GM23248 (cell line): ENCODE data around the gene C1QL2. TPM values are rescaled to one million over a fixed set of nuclear protein-coding genes. Genes with fewer than 3 reads are reported as not detected.
A peak's percentile ranks its signal among the peaks of the same experiment; 100 is the strongest.

ENCODE experiments used
- DNase-seq: peaks from one replicate; pipeline ENCODE4 v3.0.0-alpha.2; 2015
- H2AFZ ChIP-seq: fragments of 200-600 bp; sonication (generic); 2 replicates; pipeline ENCODE4 v1.6.1; 2016; ENCODE audit warnings: antibody characterized with exemption
- H3F3A ChIP-seq: fragments of 200-600 bp; sonication (generic); 2 replicates; pipeline ENCODE4 v1.6.1; 2016; ENCODE audit warnings: mild to moderate bottlenecking, antibody characterized with exemption, mixed run types; ENCODE audit not compliant: insufficient read depth
- H3K27ac ChIP-seq: fragments of 200-600 bp; sonication (generic); 2 replicates; pipeline ENCODE4 v1.5.1; 2016; ENCODE audit warnings: mild to moderate bottlenecking
- H3K27me3 ChIP-seq: fragments of 200-600 bp; sonication (generic); replicated peaks from 2 replicates; pipeline ENCODE4 v1.6.1; 2016; ENCODE audit warnings: mild to moderate bottlenecking; ENCODE audit not compliant: insufficient read depth
- H3K36me3 ChIP-seq: fragments of 200-600 bp; sonication (generic); 2 replicates; pipeline ENCODE4 v1.6.1; 2016; ENCODE audit warnings: low read depth, mild to moderate bottlenecking
- H3K4me1 ChIP-seq: fragments of 200-600 bp; sonication (generic); 2 replicates; pipeline ENCODE4 v1.6.1; 2016; ENCODE audit warnings: mild to moderate bottlenecking; ENCODE audit not compliant: insufficient read depth
- H3K4me2 ChIP-seq: fragments of 200-600 bp; sonication (generic); one replicate; pipeline ENCODE4 v1.6.1; 2016; ENCODE audit warnings: mild to moderate bottlenecking; ENCODE audit not compliant: unreplicated experiment
- H3K4me3 ChIP-seq: fragments of 200-600 bp; sonication (generic); 2 replicates; pipeline ENCODE4 v1.5.1; 2016; ENCODE audit warnings: mild to moderate bottlenecking
- H3K79me2 ChIP-seq: fragments of 200-600 bp; sonication (generic); 2 replicates; pipeline ENCODE4 v1.6.1; 2016; ENCODE audit warnings: mild to moderate bottlenecking; ENCODE audit not compliant: insufficient read depth
- H3K9ac ChIP-seq: fragments of 200-600 bp; sonication (generic); 2 replicates; pipeline ENCODE4 v1.6.1; 2016; ENCODE audit warnings: mild to moderate bottlenecking
- H3K9me2 ChIP-seq: fragments of 200-600 bp; sonication (generic); 2 replicates; pipeline ENCODE4 v1.6.1; 2016; ENCODE audit warnings: mixed run types, mild to moderate bottlenecking, moderate library complexity; ENCODE audit not compliant: insufficient read depth
- H3K9me3 ChIP-seq: fragments of 200-600 bp; sonication (generic); one replicate; pipeline ENCODE4 v1.6.1; 2017; ENCODE audit warnings: low read depth
- H4K20me1 ChIP-seq: fragments of 200-600 bp; sonication (generic); 2 replicates; pipeline ENCODE4 v1.6.0; 2016; ENCODE audit not compliant: insufficient read depth
- EZH2 ChIP-seq: fragments of 200-600 bp; sonication (generic); IDR thresholded peaks from 2 replicates; pipeline ENCODE4 v1.6.1; 2018; ENCODE audit warnings: antibody characterized with exemption, mild to moderate bottlenecking; ENCODE audit not compliant: insufficient read depth, poor library complexity, severe bottlenecking
- EZH2phosphoT487 ChIP-seq: fragments of 200-600 bp; sonication (generic); IDR thresholded peaks from 2 replicates; pipeline ENCODE4 v1.6.1; 2018; ENCODE audit warnings: antibody characterized with exemption, moderate library complexity, mild to moderate bottlenecking, low read depth; ENCODE audit not compliant: insufficient read depth
- WGBS, 2 experiments: methylation state at CpG; one replicate each; pipeline ENCODE4 v1.1.6; 2015 to 2017; ENCODE audit warnings: low lambda C conversion rate in 2 of 2, low coverage in 1 of 2; ENCODE audit errors: missing lambda C conversion rate in 2 of 2; 5-methylcytosine and 5-hydroxymethylcytosine counted together
- in situ Hi-C: fragments of 300-500 bp; cut with MboI; formaldehyde crosslinking; loops from 2 replicates; pipeline ENCODE4 v1.15.0; 2020
- polyA plus RNA-seq: library from polyadenylated mRNA; unstranded; fragments of >200 nt; fragmentation: Nextera tagmentation; extraction: Ambion mirVana; gene quantifications from 2 replicates; pipeline ENCODE4 v1.2.1, GENCODE V29; 2016
- total RNA-seq: library from RNA; depleted of rRNA; stranded (reverse); fragments of >200 nt; shearing (Covaris generic); gene quantifications from 2 replicates; pipeline ENCODE4 v1.2.3, GENCODE V29; 2014

The C1QL2 gene
- total and polyA plus RNA-seq, 2 experiments from 2014 or later, result not detected

GRCh38 chr2:119181791-119182445 lies 23.4 kb upstream of the C1QL2 start:
- H3K9me2 ChIP-seq, result no peaks in the 10 kb centered on the region
- H3K79me2 ChIP-seq, result no peaks in the 10 kb centered on the region
- no peaks in the 10 kb centered on the region; the same call in 1 of the 2 replicates for H3K27me3 ChIP-seq
- WGBS, 2 experiments, result 75 to 88% methylated on average over 13 of the region's 13 CpGs
- H3K9ac ChIP-seq, result no peak overlapping the region
- H3K4me2 ChIP-seq, result no peak overlapping the region
- H3K4me1 ChIP-seq, result peaks cover 7% of the 10 kb centered on the region; the same call in 1 of the 2 replicates
- no peaks in the 10 kb centered on the region for H3K9me3 ChIP-seq
- H3K27ac ChIP-seq, result no peak overlapping the region
- H2AFZ ChIP-seq, result no peak overlapping the region
- no peaks in the 10 kb centered on the region for H4K20me1 ChIP-seq
- TF ChIP-seq EZH2phosphoT487, result no peak
- no peaks in the 10 kb centered on the region for H3F3A ChIP-seq
- no peak overlapping the region for H3K4me3 ChIP-seq
- in situ Hi-C loops, result no loop called here
- DNase-seq, result no peak
- no peaks in the 10 kb centered on the region for H3K36me3 ChIP-seq

- Histone ChIP-seq H3K79me2 (no peaks in the 10 kb centered on the region), H3K27ac (no peak overlapping the region), H3F3A (no peaks in the 10 kb centered on the region), H3K36me3 (no peaks in the 10 kb centered on the region), H3K9me3 (no peaks in the 10 kb centered on the region), H2AFZ (no peak overlapping the region), H3K9me2 (no peaks in the 10 kb centered on the region), H3K4me2 (no peak overlapping the region), H3K4me3 (no peak overlapping the region), H3K4me1 (peaks cover 7% of the 10 kb centered on the region; the same call in 1 of the 2 replicates), H3K27me3 (no peaks in the 10 kb centered on the region; the same call in 1 of the 2 replicates), H3K9ac (no peak overlapping the region), H4K20me1 (no peaks in the 10 kb centered on the region)
- DNase-seq, result no peak
- WGBS, 2 experiments, result 76 to 80% methylated on average over 10 of the region's 10 CpGs
- TF ChIP-seq EZH2phosphoT487 (no peak), EZH2 (no peak)
- in situ Hi-C loops, result no loop called here
These were observed 22.8 kb upstream of the C1QL2 start for GRCh38 chr2:119181391-119181790.

- Histone ChIP-seq H3K4me2 (no peak overlapping the region), H3K79me2 (no peaks in the 10 kb centered on the region), H3K9me3 (no peaks in the 10 kb centered on the region), H3K27me3 (no peaks in the 10 kb centered on the region; the same call in 1 of the 2 replicates), H3K9ac (no peak overlapping the region), H3K9me2 (no peaks in the 10 kb centered on the region), H3K36me3 (no peaks in the 10 kb centered on the region), H3K27ac (no peak overlapping the region), H3K4me1 (peaks cover 7% of the 10 kb centered on the region; the same call in 1 of the 2 replicates), H2AFZ (no peak overlapping the region), H3K4me3 (no peak overlapping the region), H4K20me1 (no peaks in the 10 kb centered on the region), H3F3A (no peaks in the 10 kb centered on the region)
- no peak for DNase-seq
- 74% methylated on average over 5 of the region's 5 CpGs for WGBS, 2 experiments
- in situ Hi-C loops, result no loop called here
- TF ChIP-seq EZH2 (no peak), EZH2phosphoT487 (no peak)
These were observed 22.3 kb upstream of the C1QL2 start for GRCh38 chr2:119180892-119181291.

- no peak overlapping the region for H2AFZ ChIP-seq
- in situ Hi-C loops, result no loop called here
- peak; percentile 32 for DNase-seq
- no peak for TF ChIP-seq EZH2phosphoT487
- no peak for TF ChIP-seq EZH2
- no peak overlapping the region for H3K4me2 ChIP-seq
- no peak overlapping the region for H3K4me3 ChIP-seq
- H3F3A ChIP-seq, result no peaks in the 10 kb centered on the region
- H4K20me1 ChIP-seq, result no peaks in the 10 kb centered on the region
- WGBS, 2 experiments, result 79 to 82% methylated on average over 7 of the region's 7 CpGs
- H3K27ac ChIP-seq, result no peak overlapping the region
- H3K4me1 ChIP-seq, result peaks cover 7% of the 10 kb centered on the region; the same call in 1 of the 2 replicates
- no peaks in the 10 kb centered on the region for H3K79me2 ChIP-seq
- no peaks in the 10 kb centered on the region; the same call in 1 of the 2 replicates for H3K27me3 ChIP-seq
- no peaks in the 10 kb centered on the region for H3K9me2 ChIP-seq
- no peaks in the 10 kb centered on the region for H3K9me3 ChIP-seq
- no peaks in the 10 kb centered on the region for H3K36me3 ChIP-seq
- H3K9ac ChIP-seq, result no peak overlapping the region
These were observed 21.4 kb upstream of the C1QL2 start for GRCh38 chr2:119179991-119180390.

GRCh38 chr2:119179202-119179601 lies 20.7 kb upstream of the C1QL2 start:
- no peaks in the 10 kb centered on the region for H3K36me3 ChIP-seq
- H3K4me3 ChIP-seq, result no peak overlapping the region
- no peak overlapping the region for H3K27ac ChIP-seq
- no peaks in the 10 kb centered on the region for H3K9me2 ChIP-seq
- TF ChIP-seq EZH2, result no peak
- TF ChIP-seq EZH2phosphoT487, result no peak
- no peak overlapping the region for H3K4me2 ChIP-seq
- H2AFZ ChIP-seq, result no peak overlapping the region
- in situ Hi-C loops, result no loop called here
- WGBS, 2 experiments, result 49 to 66% methylated on average over 2 of the region's 2 CpGs
- peak; percentile 37 for DNase-seq
- H3K9me3 ChIP-seq, result no peaks in the 10 kb centered on the region
- H3F3A ChIP-seq, result no peaks in the 10 kb centered on the region
- peaks cover 7% of the 10 kb centered on the region; the same call in 1 of the 2 replicates for H3K4me1 ChIP-seq
- no peaks in the 10 kb centered on the region for H3K79me2 ChIP-seq
- no peak overlapping the region for H3K9ac ChIP-seq
- no peaks in the 10 kb centered on the region for H4K20me1 ChIP-seq
- no peaks in the 10 kb centered on the region for H3K27me3 ChIP-seq
